ENCODE results near the gene UGCG.

- TF ChIP-seq POLR2A (IDR thresholded peaks at IDR 0.05): no peak
- TF ChIP-seq EP300 (IDR thresholded peaks at IDR 0.05): no peak
- TF ChIP-seq CTCF (IDR thresholded peaks at IDR 0.05): no peak
- TF ChIP-seq POLR2AphosphoS5 (IDR thresholded peaks at IDR 0.05): peak in 2 of 3 donors; percentile 48 to 86
Measured at GRCh38 chr9:111940697-111941096, 44.1 kb downstream of the UGCG start.
